Raji (cell line): ENCODE data around the gene CYP26B1.

Experiments
- POLR2A ChIP-seq: IDR thresholded peaks from 2 replicates; pipeline ENCODE4 v1.6.1; 2011; ENCODE audit warnings: low read depth, low read length, control low read depth; ENCODE audit not compliant: insufficient read depth

Gene CYP26B1

DNA sequence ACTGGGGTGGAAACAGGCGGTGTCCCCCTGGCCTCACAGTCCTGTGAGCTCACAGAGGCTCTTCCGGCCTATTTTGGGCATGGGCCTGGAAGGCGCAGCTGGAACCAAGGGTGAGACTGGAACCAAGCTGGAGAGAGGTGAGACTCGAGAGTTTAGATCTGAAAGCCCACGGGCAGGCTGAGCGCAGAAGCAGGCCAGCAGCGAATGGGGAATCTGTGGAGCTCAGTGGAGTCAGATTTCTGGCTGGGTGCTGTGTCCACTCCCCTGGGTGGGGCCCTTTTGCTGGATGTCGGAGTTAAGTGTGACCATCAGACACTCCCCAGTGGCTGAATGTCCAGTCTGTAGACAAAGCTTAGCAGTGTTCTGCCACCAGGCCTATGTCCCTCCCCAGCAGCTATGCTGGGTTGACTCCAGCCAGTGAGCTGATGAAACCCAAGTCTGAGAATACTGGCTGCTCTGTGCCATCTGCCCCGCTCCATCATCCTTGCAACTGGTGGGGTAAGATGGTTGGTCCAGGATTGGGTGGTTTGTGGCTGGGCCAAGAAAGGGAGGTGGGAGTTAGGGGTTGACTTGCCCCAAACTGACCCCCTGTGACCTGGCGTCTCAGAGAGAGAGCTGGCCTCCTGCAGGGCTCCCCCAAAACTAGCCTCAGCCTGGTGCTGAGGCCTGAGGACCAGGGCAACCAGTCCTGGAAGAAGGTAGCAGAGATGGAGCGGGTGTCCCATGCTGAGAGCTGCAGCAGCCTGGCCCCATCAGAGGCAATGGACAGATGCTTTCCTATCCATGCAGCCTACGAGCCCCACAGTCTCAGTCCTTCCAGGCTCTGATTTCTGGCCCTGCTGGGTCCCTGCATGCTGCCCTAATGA, 34.4 kb downstream of the CYP26B1 start:
- no peak for TF ChIP-seq POLR2A

DNA sequence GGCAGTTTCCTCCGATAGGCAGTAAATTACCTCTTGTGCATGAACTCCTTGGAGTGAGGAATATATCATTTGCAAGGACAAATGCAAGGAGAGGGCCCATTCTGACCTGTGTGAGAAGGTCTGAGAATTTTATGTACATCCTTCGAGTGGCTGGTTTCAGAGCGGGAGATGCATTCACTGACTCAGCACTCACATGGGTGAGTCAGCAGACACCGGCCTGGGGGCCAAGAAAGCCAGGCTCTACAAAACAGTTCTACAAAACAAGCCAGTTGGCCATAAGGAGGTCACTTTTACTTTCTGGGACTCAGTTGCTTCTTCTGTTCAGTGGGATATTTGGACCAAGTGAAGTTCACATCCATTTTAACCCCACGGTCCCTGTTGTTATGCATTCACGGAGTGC, 35.3 kb downstream of the CYP26B1 start:
- no peak for TF ChIP-seq POLR2A

DNA sequence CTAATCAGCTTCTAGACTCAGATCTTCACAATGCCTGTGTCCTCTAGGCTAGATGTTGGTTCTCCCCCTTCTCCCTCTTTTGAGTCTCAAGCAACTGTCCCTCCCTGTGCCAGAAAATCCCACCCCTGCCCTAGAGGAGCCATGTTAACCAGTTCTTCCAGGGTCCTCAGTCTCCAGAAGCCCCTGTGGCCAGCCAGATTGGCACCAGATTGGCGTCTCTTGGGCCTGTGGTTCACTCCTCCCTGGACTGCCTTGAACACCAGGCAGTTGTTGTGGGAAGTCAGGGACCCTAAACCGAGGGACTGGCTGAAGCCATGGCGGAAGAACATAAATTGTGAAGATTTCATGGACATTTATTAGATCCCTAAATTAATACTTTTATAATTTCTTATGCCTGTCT, 36.6 kb downstream of the CYP26B1 start:
- TF ChIP-seq POLR2A = no peak

DNA sequence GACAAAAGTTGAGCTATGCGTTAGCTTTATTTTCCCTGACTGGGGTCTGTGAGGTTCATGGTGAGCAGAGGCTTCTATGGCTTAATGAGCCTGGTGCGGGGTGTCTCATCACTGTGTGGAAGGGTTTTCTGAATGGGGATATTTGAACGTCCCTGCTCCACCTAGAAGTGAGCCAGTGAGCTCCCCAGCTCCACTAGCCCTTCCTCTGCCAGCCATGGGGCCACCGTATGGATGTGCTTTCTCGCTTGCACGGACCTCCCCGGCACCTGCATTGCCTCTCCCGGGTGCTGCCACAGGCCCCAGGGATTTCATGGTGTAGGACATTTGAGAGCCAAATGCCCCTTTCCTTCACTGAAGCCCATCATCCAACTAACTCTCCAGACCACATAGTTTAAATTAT, 37.8 kb downstream of the CYP26B1 start:
- TF ChIP-seq POLR2A = no peak

DNA sequence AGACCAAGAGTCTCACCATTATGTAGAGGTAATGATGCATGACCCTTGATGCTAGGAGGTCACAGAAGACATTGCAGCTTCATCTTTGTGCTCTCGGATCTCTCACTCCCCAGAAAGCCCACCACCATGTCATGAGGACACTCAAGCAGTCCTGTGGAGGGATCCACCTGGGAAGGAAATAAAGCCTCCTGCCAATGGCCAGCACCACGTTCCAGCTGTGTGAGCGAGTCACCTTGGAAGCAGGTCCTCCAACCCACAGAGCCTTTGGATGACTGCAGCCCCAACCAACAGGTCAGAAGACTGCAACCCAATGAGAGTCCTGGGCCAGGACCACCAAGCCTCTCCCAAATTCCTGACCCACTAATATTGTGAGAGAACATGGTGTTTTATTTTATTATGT, 38.4 kb downstream of the CYP26B1 start:
- no peak for TF ChIP-seq POLR2A

DNA sequence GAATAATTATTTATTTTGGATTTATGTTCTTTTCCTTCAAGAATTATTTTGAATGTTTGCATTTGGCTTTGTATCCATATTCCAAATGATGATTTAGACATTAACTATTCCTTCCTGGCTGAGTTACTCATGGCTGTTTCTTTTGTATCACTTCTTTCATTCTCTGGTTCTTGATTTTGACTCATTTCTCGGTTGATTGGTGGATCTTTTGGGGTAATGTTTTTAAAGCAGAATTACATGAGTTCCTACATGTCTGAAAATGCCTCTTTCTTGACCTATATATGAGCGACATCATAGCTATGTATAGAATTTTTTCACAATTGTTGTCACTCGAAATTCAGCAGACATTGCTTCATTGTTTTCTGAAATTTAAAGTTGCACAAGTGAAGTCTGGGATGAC, 39.5 kb downstream of the CYP26B1 start:
- no peak for TF ChIP-seq POLR2A

DNA sequence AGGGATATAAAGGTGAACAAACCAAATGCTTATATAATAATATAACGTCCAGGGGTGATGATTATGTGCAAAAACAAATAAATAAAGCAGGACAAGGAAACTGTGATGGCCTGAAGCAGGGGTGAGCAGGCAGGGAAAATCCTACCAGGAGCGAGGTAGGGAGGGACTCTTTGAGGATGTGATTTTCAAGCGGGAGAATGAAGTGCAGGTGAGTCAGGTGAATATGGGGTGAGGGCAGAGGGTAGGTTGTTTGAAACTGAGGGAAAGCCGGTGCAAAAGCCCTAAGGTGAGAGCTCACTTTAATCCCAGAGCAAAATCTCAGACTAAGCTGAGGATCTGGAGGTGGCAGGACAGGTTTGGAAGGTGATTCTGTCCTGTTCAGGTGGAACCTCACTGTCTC, 40.7 kb downstream of the CYP26B1 start:
- no peak for TF ChIP-seq POLR2A

DNA sequence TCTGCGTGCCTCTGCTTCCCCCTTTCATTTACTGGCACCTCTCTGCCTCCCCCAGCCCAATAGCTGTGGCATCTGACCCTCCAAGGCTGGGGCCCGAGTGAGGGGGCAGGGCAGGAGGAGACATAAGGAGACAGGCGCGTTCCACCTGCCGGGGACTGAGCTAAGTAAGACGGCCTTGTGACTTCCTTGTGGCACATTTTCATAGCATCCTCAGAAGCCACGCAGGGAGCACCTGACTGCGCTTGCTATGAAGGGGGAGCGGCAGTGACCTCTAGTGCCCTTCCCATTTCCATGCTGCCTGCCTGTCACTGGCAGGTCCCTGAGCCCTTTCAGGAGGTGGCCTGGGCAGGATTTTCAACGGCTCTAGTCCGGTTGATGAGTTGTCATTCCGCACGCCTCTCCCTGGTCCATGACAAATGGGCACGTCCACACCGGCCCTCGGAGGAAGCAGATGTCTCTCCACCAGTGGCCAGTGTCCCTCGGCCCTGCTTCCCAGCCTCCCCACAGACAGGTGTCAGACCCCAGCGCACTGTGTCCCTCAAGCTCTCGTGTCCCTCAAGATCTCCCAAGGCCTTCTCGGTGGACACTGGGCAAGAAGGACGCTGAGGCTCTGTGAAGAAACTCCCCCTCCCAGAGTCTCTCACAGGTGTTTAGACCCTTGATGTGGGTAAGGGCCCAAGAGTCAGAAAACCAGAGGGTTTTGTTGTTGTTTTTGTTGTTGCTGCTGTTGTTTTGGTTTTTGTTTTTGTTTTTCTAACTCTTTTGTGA, 42.7 kb downstream of the CYP26B1 start:
- TF ChIP-seq POLR2A = no peak

DNA sequence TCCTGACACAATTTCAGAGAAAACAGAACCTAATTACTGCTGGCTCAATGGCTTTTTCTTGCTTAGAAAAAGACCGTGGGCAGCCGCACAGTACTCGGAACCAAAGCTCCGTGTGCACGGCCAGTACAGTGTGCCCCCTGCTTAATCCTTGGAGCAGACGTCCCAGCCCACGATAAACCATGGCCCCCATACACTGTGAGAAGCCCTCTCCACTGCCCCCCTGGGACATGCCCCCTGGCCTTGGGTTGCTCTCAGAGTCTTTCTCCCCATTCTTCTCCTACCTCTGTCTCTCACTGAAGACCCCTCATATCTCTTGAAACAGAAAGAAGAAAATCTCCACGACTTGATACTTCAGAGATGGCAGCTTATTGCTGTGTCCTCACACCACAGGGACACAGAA, 44.0 kb downstream of the CYP26B1 start:
- no peak for TF ChIP-seq POLR2A

DNA sequence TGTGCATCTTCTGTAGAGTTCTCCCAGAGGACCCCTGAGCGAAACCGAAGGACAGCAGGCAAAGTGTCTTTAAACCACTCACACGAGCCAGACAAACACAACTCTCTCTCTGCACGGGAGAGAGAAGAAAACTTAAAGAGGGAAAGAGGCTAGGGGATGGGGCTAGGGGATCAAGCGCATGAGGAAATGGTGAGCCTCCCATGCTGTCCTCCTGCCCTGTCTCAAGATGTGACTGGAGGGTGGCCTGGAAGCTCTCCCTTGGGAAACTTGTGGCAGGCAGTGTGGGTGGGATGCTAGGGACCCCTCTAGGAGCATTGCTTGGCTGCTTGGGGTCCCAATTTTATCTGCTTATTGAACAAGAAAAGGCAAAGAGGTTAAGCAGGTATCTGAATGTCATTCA, 44.5 kb downstream of the CYP26B1 start:
- no peak for TF ChIP-seq POLR2A

DNA sequence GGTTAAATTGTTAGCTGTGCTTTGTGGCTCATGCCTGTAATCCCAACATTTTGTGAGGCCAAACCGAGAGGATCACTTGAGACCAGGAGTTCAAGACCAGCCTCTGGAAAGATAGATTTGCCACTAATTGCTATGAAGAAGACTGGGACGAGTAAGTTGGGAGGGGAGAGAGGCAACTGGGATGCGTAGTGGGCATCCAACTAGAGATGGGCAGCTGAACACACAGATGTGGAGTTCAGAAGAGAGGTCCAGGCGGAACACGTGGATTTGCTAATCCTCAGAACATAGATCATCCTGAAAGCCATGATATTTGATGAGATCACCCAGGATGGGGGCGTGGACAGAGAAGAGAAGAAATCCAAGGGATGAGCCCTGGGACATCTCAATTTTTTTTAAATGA, 48.7 kb downstream of the CYP26B1 start:
- TF ChIP-seq POLR2A = no peak

DNA sequence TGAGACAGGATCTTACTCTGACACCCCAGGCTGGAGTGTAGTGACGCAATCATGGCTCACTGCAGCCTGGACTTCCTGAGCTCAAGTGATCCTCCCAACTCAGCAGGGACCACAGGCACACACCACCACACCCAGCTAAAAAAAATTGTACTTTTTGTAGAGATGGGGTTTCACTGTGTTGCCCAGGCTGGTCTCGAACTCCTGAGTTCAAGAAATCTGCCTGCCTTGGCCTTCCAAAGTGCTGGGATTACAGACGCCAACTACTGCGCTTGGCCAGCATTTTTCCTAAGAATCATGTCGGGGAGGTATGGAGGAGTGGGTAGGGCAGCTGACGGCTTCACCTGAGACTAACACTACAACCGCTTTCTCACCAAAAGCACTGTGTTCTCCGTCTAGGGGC, 50.4 kb downstream of the CYP26B1 start:
- TF ChIP-seq POLR2A = no peak

DNA sequence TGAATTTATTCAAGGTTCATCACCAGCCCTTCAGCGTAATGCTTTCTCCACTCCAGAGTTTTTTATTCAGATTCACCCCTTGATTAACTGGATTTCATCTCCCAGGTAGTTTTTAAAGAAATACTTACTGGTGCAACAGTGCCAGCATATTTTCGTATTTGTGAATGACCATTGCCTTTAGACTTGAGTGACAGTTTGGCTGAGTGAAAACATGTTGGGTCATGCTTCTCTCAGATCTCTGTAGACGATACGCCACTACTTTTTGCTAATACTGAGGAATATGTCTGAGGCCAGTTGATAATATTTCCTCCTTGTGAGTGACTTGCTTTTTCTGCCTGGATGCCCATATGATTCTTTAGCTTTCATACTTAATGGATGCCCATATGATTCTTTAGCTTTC, 51.5 kb downstream of the CYP26B1 start:
- TF ChIP-seq POLR2A = no peak

DNA sequence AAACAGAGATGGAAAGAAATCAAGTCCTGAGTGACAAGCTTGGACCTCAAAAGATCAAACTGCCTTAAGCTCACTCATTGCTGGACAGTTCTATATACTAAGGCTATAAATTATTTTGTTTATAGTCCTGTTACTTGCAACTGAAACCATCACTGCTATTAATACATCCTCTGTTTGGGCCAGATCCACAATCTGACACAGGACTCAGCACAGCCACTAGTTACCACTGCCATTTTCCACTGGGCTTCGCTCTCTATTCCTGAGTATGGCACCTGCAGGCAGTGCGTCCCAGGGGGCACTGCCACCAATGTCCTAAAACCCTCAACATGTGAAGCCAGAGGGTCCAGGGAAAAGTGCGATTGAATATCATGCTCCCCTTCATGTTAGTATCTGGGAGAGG, 52.3 kb downstream of the CYP26B1 start:
- no peak for TF ChIP-seq POLR2A

DNA sequence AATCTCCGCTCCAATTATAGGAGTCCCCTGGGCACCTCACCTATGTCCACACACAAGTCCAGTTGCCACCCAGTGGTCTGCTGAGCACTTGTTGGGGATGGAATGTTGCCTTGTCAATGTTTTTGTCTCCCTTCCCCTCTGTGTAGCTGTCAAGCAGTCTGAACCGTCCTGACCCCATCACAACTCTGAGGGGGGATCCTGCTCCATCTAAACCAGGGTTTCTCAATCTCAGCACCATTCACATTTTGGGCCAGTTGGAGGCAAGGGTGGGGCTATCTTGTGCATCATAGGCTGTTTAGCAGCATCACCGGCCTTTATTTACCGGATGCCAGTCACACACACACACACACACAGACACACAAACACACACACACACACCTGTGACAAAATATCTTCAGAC, 53.0 kb downstream of the CYP26B1 start:
- TF ChIP-seq POLR2A = no peak

DNA sequence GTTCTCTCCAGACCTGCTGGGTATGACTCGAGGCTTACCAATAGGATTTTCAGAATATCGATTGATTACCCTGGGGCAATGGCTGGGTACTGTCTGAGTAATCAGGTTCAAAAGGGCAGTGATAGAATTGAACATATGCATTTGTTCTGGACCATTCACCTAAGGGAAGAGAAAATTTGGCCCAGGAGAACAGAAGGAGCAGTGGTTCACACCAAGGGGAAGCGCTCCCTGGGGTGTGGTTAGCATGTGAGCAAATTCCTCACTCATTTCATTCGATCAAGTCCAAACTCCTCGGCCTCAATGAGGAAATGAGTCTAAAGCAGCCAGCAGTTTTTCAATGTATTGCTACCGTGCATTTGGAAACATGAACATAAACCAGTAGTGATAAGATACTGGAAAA, 55.6 kb downstream of the CYP26B1 start:
- no peak for TF ChIP-seq POLR2A
